GM13976 (cell line): ENCODE measurements around the gene SACM1L.

Source experiments
- DNase-seq: peaks from one replicate; pipeline ENCODE4 v3.0.0; 2012; ENCODE audit warnings: low spot score
- CTCF ChIP-seq: IDR thresholded peaks from 2 replicates; pipeline ENCODE4 v1.5.1; 2012; ENCODE audit warnings: borderline replicate concordance, mild to moderate bottlenecking; ENCODE audit not compliant: insufficient read depth; ENCODE audit errors: extremely low read depth, missing control alignments, control extremely low read depth
- in situ Hi-C: fragments of 300-500 bp; cut with MboI; formaldehyde crosslinking; loops from one replicate; pipeline ENCODE4 v1.12.0; 2022; ENCODE audit warnings: low sequenced_read_pairs, mixed read lengths, inconsistent platforms; ENCODE audit not compliant: unreplicated experiment

The SACM1L gene

GRCh38 chr3:45737234-45737633, 48.0 kb downstream of the SACM1L start:
- no peak for TF ChIP-seq CTCF
- in situ Hi-C loops = no loop called here
- no peak for DNase-seq

- in situ Hi-C loops = no loop called here
- DNase-seq = no peak
- no peak for TF ChIP-seq CTCF
Measured at GRCh38 chr3:45739991-45740390, 50.8 kb downstream of the SACM1L start.

GRCh38 chr3:45741247-45741646, 52.1 kb downstream of the SACM1L start:
- DNase-seq = no peak
- in situ Hi-C loops = no loop called here
- no peak for TF ChIP-seq CTCF

- in situ Hi-C loops = no loop called here
- no peak for TF ChIP-seq CTCF
- no peak for DNase-seq
Measured at GRCh38 chr3:45741742-45742460, 52.7 kb downstream of the SACM1L start.

GRCh38 chr3:45742461-45743089, 53.4 kb downstream of the SACM1L start:
- TF ChIP-seq CTCF = no peak
- DNase-seq = no peak
- in situ Hi-C loops = no loop called here

- no peak for TF ChIP-seq CTCF
- in situ Hi-C loops = no loop called here
- no peak for DNase-seq
Measured at GRCh38 chr3:45746165-45746776, 57.1 kb downstream of the SACM1L start.
